GM19099 (cell line): Measurements from ENCODE around the gene WASF3.

Experiments
- POLR2A ChIP-seq: IDR thresholded peaks from 3 replicates; pipeline ENCODE4 v1.6.1; 2011; ENCODE audit warnings: low read depth; ENCODE audit not compliant: insufficient read length; ENCODE audit errors: extremely low read depth

The WASF3 gene

DNA sequence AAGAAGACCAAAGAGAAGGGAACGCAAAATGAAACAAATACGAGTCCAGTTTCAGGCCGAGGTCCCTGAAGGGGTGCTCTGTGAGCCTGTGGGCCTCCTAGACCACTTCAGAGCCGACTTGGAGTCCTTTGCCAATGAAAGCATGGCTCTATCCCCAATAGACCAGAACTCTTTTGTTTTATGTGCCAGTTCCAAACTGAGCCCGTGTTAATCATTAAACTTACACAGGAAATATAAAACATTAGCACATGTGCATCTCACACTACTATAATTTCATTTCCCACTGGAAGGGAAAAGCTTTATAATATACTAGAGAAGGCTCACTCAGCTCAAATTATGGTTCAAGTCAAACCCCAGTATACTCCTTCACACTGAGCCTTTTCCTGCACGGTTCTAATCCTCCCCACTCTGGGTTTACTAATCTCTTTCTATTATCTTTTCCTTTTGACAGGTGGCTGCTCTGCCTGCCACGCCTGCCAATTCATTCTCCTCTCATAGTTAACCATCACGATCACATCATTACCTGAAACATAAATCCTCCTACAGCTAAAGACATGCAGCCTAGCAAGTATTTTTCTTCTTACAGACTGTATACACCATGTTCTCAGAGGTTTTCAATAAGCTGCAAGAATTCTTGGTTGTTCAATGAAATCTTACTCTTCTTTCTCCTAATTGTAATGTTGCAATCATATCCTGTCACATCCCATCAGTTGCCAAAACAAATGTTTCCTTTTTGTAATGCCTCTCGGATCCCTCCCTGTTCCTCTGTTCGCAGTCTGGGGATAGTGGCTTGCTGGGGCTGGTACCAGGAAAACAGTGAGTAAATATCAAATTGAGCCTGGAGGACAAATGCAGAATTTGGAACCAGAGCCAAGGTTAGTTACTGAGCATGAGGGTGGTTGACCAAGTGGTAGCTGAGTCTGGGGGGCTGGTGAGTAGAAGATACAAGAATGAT, 18.8 kb upstream of the WASF3 start:
- TF ChIP-seq POLR2A: no peak

DNA sequence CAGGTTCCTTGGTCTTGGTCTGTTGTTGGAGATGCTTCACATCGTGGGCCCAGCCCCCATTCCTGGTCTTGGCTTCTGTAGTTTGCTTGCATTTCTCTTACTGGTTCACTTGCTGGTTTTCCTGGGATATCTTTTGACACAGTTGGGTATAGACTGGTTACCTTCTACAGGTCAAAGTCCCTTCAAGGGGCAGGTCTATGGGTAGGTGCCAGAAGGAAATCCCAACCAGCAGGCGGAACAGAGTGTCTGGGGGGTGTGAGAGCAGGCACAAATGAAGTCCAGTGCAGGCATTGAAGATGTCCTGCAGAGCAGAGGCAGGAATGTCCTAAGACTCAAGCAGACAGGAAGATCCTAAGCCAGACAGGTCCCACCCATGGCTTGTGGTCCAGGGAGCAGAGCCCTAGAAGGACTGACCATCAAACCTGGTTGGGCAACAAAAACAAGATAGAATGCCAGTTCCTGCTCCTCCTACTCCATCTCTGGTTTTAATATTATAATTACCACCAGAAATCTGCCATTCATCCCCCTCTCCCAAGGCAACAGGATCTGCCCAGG, 17.7 kb upstream of the WASF3 start:
- TF ChIP-seq POLR2A: no peak

DNA sequence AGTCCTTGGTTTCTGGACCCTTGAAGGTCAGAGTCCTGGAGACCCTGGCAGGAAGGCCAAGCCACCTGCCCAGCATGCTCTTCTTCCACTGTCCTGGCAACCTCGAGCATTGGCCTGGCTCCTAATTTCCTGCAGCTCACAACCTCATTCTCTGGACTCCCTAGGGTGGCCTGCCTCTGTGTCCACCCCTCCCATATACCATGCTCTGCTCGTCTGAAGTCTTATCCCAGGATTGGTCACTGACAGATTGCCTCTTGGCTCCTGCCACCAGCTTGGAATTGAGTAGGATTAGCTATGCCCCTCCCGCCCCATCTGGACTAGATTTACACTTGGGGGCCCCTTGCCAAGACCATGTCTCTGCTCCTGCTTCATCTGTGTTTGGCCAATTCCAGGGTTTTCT, 17.1 kb upstream of the WASF3 start:
- TF ChIP-seq POLR2A: no peak

DNA sequence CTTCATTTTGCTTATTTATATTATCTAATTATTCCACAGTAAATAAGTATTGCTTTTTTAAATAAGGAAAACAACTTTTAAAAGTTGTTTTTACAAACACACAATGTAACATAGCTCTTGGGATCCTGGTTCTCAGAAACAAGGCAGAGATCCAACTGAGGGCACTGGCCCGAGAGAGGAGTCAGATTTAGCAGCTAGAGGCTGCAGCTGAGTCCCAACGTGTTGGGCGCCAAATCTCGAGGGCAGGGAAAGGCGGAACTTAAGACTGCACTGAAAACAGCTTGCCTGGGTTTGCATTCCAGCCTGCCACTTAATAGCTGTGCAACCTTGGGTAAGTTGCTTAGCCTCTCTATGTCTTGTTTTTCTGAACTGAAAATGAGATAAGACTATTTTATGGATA, 16.4 kb upstream of the WASF3 start:
- no peak for TF ChIP-seq POLR2A

DNA sequence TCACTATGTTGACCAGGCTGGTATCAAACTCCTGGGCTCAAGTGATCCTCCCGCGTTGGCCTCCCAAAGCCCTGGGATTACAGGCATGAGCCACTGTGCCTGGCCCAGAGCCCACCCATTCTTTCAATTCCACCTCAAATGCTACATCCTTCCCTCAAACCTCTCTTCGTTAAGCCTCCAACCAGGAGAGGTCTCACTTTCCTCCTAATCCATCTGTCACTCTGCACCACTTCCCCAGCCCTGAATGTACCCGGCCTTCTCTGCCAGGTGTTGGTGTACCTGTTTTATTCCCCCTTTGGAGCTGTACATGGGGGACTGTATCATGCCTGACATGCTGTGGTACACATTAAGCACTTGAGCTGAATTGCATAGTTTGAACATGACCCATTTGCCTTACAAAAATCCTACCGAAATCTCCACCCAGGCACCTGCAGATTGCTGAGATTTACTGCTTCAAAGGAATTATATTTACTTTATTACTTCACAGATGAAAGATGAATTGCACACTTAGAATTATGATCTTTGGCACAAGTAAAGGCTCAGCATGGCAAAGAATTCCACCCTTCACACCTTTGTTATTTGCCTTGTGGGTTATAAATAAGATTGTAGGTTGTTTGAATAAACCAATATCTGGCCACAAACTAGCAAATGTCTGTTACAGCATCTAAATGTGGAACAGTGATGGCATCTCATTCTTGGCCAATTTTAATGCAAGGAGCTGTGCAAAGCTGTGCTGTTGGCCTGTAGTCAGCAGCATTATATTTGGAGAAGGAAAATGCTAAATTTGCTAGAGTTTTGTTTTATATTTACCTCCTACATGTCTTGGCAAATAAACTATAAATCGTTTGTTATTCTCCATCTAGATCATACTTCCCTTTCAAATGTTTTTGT, 15.6 kb upstream of the WASF3 start:
- no peak for TF ChIP-seq POLR2A

DNA sequence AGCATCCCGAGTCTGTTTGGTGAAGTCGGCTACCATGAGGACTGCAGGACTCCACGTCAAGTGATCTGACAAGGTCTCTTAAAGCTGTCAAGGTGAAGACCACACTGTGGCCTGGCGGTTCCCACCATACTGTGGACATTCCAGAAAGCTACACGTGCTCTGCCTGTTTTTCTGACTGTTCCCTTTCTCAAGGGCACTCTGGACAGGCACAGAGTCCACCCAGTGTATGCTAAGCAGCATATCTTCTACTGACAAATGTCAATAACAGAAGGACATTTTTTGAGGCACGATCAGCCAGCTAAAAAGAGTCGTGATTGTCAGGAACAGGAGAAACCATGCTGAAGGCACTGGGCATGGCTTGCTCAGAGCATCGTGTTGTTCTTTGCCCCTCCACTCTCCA, 12.8 kb upstream of the WASF3 start:
- no peak for TF ChIP-seq POLR2A

DNA sequence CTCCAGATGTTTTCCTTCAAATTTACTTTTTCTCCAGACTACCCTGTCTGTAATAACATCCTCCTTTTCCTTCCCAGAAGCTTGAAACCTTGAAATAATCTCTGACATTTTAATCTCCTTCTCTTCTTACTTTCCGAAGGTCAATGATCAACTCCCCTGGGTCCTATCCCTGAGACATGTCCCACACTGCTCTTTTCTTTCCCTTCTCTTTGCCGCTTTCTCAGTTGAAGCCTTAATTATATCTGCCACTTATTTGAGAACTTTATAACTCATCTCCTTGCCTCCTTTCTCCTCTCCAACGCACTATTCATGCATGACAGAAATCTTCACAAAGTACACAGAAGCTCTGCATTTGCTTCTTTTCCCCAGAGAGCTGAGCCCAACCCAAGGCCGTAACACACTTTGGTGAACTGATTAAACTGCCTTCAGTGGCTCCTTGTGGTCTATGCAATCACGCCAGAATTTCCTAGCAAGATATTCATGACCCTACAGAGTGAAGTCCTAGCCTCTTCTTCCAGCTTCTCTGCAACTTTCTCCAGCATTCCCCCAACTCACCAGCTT, 9.2 kb upstream of the WASF3 start:
- TF ChIP-seq POLR2A: no peak

DNA sequence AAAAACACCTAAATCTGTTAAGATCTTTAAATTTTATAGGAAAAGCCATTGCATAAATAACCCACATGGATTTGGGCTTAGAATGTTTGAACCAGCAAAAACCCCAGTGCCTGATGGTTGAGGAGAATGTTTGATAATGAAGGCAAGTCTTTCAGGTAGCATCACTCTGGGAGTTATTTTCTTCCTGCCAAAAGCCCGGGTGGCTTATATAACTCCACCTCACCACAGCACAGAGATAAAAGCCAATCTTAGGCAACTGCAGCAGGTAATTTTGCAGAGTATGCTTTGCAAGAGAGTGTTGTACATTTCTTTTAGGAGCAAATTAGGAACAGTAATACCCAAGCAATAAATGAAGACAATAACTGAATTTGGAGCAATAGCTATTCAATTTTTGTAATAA, 7.8 kb upstream of the WASF3 start:
- TF ChIP-seq POLR2A: no peak

DNA sequence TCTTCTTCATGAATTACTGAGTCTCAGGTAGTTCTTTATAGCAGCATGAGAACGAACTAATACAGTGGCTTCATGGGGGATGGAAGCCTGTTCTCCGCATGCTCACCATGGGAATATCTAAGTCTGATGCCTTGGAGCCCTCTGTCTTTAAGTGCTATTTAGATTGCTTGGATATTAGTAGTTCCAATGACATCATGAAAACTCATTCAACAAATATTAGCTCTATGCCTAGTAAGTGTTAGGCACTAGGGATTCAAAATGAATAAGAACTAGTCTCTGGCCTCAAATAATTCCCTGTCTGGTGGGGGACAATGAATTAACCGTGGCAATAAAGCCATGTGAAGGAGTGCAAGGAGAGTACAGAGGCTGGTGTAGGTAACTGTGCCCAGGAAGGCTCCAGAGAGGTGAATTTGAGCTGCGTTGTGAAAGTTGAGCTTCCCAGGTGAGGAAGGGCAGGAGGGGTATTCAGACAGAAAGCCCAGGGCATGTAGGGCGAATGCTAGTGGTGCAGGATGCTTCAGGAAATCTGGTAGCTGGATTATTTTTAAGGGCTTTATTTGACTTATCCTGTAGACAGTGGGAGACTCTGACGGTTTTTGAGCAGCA, 6.1 kb upstream of the WASF3 start:
- no peak for TF ChIP-seq POLR2A

DNA sequence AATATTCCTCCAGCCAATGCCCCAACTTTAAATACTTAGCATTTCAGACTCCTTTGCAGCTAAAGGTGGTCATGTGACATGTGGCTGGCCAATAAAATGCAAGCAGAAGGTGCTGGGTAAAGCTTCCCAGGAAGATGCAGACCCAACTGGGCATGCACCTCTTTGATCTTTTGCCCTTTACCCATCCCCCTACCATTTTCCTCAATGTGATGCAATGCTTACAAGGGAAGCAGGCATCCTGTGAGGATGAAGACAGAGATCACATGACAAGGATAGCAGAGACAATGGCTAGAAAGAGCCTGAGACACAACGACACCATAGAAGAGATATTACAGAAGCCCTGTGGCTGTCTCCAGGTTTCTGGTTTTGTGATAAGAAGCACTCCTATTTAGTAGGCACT, 2.1 kb upstream of the WASF3 start:
- no peak for TF ChIP-seq POLR2A

DNA sequence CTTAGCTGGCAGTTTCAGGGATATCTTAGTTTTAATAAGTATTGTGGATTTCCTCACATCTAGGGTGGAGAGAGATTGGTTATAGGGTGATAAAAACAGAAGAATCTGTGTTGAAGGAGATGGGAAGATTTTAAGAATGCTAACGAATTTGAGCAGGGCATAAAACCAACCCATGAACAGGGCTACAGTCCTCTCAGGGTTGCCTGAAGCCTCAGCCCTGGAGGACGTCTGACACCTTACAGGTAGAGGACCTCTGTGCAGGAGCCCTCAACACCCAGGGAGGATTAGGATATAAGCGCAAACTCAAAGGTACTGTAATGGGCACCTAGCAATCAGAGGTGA, 461 bp upstream of the WASF3 start:
- TF ChIP-seq POLR2A: no peak

DNA sequence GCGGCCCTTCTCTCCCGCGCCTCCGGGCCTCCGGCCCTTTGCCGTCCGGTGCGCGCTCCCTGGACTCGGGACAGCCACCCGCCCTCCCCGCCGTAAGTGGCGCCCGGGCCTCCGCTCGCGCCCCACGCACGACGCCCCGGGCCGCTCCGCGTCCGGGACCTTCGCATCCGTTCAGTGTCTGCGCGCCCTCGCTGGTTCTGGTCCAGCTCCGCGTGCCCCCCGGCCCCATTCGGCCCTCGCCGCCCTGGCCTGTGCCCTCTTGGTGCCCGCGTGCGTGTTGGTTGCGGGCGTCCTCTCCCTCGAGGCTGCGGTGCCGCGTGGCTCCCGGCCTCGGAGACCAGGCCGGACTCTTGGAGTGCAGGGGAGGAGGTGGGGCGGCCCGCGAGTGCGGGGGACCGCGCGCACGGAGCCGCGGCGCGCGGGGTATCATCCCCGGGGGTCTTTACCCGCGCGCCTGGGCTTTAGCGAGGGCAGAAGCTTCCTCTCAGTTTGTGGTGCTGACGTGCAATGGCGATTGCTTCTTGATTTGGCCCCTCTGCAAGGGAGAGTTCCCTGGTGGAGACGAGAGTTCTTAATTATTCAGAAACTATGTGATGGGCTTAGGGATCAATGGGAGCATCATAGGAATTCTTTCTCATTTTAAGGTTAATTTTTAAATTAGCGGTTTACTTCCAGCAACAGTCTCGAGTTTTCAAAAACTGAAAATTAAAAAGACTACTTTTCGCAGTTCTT, 757 bp downstream of the WASF3 start:
- no peak for TF ChIP-seq POLR2A

DNA sequence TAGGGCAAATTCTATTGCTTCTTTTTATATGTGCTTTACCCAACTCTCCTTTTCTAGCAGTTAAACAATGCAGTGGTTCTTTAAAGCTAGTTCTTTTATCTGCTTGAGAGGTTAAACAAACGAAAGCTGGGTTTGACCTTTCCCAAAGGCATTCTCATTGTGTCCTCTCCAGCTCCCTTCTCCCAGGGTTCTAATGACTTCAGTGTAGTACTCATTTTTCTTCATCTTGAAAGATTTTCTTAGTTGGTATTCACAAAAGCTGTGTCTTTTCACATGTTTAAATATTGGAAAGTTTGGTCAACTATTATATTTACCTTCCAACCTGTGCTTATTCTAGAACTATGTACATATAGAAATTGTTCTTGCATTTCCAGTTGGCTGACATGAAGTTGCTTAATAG, 1.5 kb downstream of the WASF3 start:
- TF ChIP-seq POLR2A: no peak

DNA sequence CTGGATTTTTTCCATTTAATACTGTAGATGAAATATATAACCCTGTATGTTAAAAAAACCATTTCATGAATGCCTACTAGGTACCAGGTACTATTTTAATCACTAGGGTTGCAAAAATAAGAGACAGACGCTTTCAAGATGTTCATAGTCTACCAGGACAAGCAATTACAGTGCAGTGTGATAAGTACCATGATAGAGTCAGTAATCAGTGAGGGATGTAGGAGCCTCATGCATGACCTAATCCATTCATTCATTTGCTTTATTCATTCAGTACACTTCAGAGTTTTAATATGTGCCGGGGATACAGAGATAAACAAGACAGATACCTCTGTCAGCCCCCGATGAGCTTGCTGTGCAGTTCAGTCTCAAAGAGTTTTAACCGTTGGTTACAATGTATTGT, 3.0 kb downstream of the WASF3 start:
- TF ChIP-seq POLR2A: no peak

DNA sequence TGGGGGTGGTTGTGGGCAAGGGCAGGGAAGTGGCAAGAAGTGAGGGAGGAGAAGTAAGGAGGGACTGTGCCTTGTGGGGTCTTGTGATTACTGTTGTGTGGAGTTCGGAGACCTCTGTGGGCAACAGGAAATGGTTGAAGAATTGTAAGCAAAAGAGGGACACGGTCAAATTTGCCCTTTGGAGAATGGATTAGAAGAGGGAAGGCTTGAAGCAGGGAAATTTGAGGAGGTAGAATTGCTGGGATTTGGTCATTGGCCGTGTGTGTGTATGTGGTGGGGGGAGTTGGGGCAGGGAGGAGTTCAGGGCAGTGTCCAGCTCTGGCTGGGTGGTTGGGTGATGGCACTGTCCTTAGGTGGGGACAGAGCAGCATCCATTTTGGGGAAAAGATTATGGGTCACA, 3.6 kb downstream of the WASF3 start:
- no peak for TF ChIP-seq POLR2A
